Tongue (tissue), 2 donors: ENCODE data around the gene ALOX5. TPM values are rescaled to one million over a fixed set of nuclear protein-coding genes. Genes with fewer than 3 reads are reported as not detected.

Source experiments
- DNase-seq: peaks from one replicate; pipeline ENCODE4 v3.0.0-alpha.2; 2015
- total RNA-seq: library from RNA; depleted of rRNA; stranded (reverse); fragments of >200 nt; gene quantifications from one replicate; pipeline ENCODE4 v1.2.3, GENCODE V29; 2014

The ALOX5 gene
- total RNA-seq, 1 donor from 2014 or later: 12.4 TPM

DNA sequence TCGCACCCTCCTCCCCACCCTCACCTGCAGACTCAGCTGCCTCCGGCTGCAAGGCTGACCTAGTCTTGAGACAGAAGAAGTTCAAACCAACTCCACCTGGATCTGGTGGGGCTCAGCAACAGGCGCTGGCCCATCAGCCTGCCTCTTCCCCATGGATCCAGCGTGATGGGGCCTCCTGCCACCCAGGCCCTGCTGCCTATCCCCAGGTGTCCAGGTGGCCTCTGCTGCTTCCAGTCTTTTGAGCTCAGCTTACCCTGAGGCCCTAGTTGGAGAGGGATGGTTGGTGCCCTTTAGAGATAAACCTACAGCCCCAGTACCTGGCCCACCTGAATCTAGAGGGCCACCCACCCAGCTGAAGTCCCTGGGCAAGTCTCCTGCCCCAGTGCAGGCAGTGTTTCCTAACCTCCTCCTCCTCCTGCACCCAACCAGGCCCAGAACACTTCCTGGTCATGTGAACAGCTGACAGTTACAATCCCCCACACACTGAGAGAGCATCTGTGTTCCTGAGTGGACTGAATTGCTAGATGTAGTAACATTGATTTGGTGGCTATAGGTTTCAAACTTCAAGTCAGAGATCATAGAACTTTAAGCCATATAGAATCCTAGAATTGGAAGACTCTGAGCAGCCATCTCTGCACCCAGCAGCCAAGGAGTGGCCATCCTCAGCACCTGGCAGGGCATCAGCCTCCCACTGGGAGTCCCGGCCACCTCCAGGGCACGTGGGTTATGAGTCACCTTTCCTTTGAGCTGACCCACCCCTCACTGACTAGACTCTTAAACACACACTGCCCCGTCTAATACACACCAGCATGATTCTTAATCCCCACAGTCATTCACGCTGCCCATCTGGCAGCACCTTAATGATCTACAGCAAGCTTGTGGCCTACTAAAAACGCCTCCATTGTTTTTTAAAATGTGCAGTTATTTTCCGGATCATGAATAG, 51.9 kb downstream of the ALOX5 start:
- DNase-seq: no peak

DNA sequence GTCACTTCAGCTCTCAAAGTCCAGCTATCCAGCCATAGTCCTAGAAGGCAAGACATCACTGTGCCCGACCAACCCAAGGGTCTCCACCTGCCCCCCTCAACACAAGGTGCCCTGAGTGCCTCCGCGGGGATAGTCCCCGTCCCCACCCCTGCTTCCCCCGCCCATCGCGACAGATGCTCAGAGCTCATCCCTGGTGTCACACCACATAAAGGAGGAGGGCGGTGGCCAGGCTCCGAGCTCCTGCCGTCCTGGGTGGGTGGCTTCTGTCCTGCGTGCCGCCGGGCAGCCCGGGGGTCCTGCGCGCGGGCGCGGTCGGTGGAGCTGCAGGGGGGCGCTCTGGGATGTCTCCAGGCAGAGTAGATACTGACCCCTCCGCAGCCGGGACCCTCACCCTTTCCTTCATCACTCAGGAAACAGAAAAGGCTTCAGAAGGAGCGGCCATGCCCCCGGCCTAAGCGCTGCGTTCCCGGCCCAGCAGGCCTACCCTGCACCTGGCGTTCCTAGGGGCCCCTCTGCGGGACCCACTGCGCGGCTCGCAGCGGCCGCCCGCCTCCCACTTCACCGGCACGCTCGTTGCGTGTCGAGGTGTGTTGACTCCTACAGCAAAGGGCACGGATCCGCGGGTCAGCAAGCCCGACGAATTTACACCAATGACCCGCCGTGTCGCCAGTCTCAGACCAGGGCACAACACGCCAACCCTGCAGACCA, 53.4 kb downstream of the ALOX5 start:
- no peak for DNase-seq

DNA sequence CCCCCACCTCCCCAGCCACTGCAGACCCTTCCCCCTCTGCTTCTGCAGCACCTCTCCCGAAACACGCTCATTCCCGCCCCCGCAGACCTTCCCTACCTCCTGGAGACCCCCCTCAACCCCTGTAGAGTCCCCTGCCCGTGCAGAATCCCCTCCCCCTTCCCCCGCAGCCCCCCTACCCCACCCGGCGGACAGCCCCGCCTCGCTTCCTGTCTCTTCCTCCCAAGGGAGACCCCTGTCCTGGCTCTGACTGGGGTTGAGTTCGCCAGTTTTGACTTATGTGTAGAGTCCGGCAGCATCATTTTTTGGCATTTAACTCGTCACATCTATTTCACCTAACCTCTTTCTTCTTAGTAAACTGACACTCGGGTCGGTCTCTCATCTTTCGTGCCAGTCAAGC, 54.0 kb downstream of the ALOX5 start:
- DNase-seq: peak; percentile 37

DNA sequence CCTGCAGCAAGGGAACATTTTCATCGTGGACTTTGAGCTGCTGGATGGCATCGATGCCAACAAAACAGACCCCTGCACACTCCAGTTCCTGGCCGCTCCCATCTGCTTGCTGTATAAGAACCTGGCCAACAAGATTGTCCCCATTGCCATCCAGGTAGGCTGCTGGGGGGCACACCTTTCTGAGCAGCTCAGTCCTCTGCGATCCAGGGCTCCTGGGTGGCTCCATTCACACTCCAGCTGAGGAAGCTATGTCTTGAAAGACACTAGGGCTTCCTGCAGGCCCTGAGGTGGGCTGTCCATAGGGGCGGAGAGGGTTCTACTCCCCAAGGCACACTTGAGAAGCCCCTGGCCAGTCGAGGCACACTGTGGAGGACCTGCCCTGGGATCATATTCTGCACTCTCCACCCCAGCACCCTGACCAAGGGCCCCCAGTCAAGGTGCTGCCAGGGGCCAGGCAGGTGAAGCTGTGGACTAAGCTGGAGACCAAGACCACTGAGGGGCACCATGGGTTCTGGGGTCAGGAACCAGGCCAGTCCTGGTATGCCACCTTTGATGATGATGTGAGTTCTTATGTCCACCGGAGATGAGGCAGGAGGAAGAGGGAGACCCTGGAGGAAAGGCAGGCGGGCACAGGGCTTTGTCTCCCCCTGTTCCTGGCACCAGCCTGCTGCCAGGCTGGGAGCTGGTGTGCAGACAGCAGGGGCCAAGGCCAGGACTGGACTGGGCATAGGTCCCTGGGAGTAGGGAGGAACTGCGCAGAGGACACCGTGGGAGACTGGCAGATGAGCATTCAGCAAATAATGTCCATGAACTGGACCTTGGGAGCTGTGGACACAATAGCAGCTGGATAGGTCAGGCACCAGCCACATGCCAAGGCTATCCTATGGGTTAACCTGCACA, 54.8 kb downstream of the ALOX5 start:
- DNase-seq: no peak

DNA sequence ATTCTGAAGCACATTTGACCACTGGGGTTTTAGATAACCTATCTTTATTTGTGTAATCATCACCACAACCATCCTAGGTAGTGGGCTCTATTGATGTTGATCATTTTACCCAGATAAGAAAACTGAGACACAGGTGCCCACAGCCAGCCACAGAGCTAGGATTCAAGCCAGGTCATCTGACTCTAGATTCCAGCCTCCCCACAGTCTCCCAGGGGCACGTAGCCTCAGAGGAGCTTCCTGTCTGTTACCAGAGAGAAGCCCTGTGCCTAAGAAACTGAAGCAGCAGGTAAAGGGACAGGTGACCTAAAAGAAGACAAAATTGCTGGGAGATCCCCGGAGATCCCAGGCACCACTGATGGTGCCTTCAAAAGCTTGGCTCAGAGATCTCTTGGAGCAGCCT, 55.8 kb downstream of the ALOX5 start:
- no peak for DNase-seq

DNA sequence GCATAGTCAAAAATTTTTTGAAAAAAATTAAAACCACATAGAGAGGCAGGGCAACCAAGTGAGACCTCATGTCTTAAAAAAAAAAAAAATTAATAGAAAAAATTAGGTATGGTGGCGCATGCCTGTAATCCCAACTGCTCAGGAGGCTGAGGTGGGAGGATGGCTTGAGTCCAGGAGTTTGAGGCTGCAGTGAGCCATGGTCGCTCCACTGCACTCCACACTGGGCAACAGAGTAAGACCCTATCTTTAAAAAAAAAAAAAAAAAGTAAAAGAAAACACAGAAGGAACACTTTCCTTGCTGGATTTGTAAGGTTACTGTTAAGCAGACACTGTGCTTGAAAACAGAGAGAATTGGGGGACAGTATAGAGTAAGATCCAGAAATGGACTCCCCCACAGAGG, 58.1 kb downstream of the ALOX5 start:
- DNase-seq: no peak

DNA sequence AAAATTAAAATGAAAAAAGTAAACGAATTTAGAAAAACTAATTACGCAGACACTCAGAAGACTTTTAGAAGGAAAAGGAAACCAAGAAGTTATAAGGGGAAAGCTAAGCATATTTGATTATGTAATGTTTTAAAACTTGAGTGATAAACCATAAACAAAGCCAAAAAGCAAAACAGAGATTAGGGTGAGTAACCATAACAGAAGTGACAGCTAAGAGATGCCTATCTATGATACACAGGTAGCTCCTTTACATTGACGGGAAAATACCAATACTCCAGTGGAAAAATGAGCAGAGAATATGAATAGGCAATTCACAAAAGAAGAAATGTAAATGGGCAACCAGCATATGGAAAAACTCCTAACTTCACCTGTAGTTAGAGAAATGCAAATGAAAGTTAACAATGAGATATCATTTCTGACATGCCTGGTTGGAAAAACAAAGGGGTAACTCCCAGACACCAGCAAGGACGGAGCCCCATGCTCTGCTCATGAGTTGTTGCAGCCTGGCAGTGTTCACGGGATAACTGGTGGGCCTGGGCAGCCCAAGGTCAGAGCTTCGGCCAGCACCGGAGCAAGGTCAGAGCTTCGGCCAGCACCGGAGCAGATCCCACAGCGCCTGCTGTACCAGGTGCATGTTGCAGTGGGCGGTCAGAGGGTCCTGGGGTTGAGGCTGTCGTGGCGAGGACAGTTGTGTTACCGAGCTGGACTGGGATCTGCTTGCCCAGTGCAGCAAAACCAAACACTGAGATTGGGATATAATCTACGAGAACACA, 58.9 kb downstream of the ALOX5 start:
- no peak for DNase-seq

DNA sequence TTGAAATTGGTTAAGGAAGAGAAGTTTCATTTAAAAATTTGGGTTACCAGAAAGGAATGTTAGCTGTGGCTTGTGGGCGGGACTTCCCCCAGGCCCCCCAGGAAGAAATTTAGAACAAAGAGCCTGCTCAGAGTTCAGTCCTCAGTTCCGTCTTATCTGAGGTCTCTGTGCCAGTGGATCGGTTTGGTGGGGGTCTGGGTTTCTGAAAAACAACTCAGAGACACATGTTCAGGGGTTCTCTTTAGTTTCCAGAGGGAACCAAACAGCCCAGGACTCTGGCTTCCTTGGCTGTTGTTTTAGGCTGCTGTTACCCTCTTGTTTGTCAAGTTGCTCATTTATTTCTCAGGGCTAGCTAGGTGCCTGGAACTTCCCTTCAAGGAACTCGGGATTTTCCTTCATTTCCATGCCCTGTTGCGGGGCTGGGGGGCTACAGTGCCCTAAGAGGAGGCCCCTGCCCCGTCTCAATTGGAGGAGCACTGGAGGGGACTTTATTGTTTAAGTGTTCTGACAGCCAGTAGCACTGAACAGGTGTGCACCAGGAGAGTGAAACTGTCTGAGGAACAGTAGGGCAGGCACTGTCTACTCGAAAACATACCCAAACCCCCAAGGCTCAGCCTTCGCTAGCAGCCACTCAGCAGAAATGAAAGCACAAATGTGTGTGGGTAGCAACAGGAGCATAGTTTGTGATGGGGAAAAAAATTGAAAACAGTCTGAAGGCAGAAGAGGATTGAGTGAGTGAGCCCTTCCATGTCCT, 59.9 kb downstream of the ALOX5 start:
- DNase-seq: no peak

DNA sequence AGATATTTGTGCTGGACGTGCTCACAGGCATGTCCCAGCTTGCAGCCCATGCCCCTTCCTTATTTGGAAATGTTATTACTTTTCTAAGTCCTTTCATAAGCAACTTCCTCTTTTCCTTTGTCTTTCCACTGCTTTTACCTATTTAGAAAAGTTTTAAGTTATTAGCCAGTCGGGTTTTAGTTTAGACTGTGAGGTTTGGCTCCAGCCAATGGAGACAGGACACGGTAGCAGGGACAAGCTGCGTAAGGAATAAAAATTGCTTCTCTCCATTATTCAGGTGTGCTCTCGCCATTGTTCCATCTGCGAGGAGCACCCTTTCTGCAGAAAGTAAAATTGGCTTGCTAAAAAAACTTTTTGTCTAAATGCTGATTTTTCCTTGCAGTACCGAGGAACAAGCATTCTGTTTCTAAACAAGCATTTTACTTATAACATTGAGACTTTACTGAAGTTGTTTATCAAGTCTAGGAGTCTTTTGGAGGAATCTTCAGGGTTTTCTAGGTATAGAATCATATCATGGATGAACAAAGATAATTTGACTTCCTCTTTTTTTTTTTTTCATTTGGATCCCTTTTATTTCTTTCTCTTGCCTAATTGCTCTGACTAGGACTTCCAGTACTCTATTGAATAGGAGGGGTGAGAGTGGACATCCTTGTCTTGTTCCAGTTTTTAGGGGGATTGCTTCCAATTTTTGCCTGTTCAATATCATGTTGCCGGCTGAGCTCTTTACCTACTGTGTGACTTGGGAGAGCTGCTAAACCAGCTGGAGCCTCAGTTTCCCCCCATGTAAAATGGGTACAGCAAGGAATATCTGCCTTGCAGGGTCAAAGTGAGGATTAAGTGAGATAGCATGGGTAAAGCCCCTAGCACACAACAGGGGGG, 63.8 kb downstream of the ALOX5 start:
- DNase-seq: no peak

DNA sequence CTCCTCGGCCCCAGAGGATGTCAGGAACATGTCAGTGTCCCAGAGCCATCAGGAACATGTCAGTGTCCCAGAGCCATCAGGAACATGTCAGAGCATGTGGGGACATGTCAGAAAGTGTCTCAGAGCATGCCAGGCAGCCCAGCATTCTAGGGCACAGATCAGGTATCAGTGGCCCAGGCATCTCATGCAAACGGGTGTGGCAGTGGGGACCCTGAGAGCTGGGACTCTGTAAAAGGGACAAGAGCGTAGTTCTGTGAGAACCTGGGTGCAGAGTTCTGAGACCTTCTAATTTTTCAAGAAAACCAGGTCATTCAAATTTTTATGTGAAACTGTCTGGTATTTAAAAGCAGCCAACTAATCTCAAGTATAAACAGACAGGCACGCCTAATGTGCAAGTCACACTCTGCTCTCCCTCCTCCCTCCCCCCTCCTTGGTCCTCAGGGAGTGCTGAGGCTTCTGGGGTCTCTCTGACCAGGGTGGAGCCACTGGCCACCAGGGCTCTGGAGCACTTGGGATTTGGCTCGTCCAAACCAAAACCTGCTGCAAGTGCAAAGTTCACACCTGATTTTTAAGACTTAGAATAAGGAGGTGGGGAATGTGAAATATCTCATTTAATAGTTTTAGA, 64.6 kb downstream of the ALOX5 start:
- DNase-seq: no peak

DNA sequence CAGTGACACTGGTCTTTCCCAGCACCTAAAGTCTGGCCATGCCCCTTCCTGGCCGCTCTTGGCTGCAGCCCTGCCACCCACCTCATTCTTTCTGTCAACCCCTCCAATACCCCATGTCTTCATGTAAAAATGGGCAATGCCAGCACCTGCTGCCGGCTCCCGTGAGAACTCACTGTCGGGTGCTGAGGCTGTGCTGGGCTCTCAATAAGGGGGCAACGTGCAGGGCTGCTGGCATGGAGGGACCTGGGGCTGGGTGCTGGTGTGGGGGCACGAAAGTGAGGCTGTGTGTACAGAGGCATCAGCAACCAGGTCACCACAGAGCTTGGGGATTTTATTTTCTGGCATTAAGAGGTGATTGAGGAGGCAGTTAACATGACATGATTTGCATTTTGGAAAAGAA, 65.3 kb downstream of the ALOX5 start:
- DNase-seq: no peak

DNA sequence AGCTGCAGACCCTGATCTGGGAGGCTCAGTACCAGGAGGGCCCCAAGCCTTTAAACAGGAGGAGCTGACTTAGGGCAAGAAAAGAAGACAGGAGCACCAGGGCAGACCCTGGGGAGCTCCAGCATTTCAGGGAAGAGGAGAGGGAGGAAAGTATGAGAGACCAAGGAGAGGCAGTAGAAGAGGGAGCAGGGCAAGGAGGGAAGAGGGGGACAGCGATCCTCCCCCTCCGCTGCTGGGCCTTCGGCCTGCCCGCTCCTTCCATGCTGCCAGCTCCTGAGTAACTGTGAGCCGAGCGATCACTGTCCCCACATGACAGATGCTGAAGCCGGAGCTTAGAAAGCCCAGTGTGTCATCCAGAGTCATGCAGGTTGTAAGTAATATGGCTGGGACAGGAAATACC, 65.9 kb downstream of the ALOX5 start:
- no peak for DNase-seq

DNA sequence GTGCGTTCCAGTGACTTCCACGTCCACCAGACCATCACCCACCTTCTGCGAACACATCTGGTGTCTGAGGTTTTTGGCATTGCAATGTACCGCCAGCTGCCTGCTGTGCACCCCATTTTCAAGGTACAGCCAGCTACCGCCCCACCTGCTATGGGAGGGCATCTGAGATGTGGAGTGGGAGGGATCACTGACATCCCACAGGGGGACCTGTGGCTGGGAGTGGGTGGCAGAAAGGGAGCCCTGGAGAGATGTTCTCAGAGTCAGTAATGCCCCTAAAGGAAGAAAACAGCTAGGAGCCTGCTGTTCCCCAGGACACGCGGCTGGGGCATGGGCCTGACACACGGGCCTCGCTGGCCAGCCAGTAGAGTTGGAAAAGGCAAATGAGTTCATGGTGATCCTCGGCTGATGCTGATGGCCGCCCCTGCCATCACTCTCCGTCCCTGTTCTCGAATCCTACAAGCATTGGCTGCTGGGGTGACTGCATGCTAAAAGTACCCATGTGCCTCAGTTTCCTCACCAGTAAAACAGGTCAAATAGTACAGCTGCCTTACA, 66.6 kb downstream of the ALOX5 start:
- DNase-seq: no peak

DNA sequence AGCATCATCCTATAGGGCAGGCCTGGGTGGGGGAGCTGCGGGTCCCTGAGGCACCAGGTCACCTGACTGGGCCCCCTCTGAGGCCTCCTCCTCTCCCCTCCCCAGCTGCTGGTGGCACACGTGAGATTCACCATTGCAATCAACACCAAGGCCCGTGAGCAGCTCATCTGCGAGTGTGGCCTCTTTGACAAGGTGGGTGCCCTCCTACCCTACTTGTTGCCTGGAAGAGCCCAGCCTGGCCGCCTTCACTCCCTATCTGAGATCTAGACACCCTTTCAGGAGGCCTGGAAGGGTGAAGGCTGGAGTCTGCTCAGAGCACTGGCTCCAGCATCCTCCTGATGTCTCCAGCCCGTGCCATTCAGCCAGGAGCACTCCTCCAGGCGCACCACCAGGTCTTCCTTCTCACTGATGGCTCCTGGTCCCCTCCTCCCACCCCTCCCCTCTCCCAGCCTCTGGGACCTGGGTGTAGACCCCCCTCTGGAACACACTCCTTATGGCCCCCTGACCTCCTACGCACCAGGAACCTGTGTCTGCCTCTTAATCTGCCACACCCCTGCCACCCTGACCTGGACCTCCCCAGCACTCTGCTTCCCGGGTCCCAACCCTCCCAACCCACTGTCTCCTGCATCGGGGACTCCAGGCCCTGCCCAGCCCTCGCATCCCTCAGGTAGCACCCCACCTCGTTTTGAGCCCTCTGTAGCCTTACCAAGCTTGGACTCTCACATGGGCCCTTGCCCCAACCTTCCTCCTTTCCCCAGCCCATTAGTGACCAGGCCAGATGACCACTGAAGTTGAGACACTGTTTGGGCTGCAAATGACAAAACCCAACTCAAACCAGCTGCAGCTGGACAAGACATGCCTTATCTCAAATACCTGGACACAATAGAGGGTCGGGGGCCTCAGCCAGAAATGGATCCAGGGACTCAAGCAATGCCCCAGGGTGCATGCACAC, 67.5 kb downstream of the ALOX5 start:
- no peak for DNase-seq

DNA sequence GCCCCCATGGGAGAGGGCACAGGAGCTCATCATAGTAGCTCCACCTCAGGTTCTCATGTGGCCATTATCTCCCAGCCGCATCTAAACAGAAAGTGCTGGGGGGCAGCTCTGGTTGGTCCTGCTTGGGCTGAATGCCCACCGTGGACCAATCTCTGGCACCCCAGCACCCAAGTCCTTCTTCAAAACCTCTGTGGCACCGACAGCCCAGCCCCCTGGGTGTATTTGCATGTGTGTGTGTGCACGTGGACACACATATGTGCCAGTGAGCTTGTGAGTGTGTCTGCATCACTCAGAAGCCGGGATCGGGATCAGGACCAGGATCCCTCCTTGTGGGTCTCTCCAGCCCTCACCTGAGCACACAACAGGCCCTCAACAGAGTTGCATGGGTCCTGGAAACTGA, 68.2 kb downstream of the ALOX5 start:
- DNase-seq: no peak

DNA sequence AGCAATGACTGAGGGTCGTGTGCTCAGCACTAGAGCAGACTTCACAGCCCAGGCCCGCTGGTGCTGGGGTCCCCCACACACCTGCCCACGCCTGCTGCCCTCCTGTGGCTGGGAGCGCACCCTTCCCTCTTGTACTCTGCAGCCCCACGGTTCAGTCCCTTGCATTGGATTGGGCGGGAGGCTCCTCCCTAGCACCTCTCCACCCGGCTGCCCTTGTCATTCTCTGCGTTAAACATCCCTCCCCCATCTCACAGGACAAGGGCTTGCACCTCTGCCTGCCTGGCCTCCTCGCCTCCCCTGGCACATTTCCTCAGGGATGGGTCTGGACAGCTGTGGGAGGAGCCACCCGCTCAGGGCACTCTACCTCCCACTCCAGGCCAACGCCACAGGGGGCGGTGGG, 68.6 kb downstream of the ALOX5 start:
- DNase-seq: no peak

DNA sequence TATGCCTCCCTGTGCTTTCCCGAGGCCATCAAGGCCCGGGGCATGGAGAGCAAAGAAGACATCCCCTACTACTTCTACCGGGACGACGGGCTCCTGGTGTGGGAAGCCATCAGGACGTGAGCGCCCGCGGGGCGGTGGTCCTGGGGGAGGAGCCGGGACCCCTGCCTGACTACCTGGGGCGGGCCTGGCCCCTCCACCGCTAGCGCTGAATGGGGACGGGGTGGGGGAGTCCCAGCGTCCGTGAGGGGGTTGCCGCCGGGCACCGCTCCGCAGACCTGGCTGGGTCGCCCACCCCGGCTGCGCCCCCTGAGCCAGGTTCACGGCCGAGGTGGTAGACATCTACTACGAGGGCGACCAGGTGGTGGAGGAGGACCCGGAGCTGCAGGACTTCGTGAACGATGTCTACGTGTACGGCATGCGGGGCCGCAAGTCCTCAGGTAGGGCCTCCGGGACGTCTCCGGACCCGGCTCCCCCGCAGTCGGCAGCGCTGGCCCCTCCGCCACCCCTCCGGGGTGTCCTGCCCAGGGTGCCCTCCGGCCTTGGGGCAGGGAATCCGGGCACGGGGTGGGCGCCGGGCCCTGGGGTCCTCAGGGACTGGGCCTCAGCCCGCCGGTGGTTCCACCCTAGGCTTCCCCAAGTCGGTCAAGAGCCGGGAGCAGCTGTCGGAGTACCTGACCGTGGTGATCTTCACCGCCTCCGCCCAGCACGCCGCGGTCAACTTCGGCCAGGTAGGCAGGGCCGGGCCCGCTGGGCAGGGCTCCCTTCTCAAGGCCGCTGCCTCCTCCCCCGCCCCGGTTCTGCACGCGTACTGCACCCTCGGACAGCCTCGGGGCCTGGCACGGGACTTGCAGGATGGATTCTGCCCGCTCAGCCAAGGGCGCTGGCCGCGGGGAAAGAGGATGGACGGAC, 69.3 kb downstream of the ALOX5 start:
- DNase-seq: no peak
